ENCODE measurements around the gene SLC6A4. TPM values are rescaled to one million over a fixed set of nuclear protein-coding genes. Genes with fewer than 3 reads are reported as not detected.

The SLC6A4 gene
- total RNA-seq, 2 donors from 2014 or later, result 0.33 to 2.1 TPM

DNA sequence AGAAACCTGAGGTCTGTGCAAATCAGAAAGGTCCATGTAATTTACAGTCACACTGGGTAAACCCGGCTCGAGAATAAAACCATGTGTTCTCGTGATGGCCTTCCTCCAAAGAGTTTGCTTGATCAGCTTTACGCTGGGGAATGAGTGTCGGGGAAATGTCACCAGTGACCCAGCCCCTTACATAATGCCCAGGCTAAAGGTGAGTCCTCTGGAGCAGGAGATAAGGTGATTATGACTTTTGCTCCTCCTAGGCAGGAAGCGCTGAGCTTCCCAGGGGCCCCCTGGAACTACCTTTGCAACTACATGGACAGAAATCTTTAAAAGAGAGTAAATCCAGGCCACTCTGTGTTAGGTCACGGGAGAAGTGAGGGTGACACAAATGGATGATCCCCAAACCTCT is 15.7 kb downstream of the SLC6A4 start:
- H3K4me1 ChIP-seq, result no peaks in the 10 kb centered on the region
- H3K9me3 ChIP-seq, result no peaks in the 10 kb centered on the region
- no peak for ATAC-seq
- WGBS, 2 donors, result 54 to 56% methylated on average over 7 of the region's 7 CpGs
- no peak for DNase-seq
- H3K27me3 ChIP-seq, result no peaks in the 10 kb centered on the region
- no peak overlapping the region for H3K27ac ChIP-seq
- no peak overlapping the region for H3K4me3 ChIP-seq
- no peaks in the 10 kb centered on the region for H3K36me3 ChIP-seq (replicated peaks in 1 of 2; ENCODE audit: insufficient read depth in 1 of 2, low read depth in 2 of 2)
- TF ChIP-seq, protein P1, sequence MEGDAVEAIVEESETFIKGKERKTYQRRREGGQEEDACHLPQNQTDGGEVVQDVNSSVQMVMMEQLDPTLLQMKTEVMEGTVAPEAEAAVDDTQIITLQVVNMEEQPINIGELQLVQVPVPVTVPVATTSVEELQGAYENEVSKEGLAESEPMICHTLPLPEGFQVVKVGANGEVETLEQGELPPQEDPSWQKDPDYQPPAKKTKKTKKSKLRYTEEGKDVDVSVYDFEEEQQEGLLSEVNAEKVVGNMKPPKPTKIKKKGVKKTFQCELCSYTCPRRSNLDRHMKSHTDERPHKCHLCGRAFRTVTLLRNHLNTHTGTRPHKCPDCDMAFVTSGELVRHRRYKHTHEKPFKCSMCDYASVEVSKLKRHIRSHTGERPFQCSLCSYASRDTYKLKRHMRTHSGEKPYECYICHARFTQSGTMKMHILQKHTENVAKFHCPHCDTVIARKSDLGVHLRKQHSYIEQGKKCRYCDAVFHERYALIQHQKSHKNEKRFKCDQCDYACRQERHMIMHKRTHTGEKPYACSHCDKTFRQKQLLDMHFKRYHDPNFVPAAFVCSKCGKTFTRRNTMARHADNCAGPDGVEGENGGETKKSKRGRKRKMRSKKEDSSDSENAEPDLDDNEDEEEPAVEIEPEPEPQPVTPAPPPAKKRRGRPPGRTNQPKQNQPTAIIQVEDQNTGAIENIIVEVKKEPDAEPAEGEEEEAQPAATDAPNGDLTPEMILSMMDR (IDR thresholded peaks at IDR 0.05), result no peak
- TF ChIP-seq POLR2A (IDR thresholded peaks at IDR 0.05), result no peak
- intact Hi-C loops (cut with DNase I), result no loop called here

- no peak overlapping the region for H3K4me3 ChIP-seq
- no peak overlapping the region for H3K27ac ChIP-seq
- ATAC-seq (no peak), DNase-seq (no peak)
- no peaks in the 10 kb centered on the region for H3K9me3 ChIP-seq
- H3K36me3 ChIP-seq (replicated peaks in 1 of 2; ENCODE audit: insufficient read depth in 1 of 2, low read depth in 2 of 2), result no peaks in the 10 kb centered on the region
- H3K27me3 ChIP-seq, result no peaks in the 10 kb centered on the region
- 82% methylated on average over 4 of the region's 4 CpGs for WGBS, 2 donors
- H3K4me1 ChIP-seq, result no peaks in the 10 kb centered on the region
- TF ChIP-seq POLR2A (IDR thresholded peaks at IDR 0.05), result no peak
- TF ChIP-seq, protein P1 (IDR thresholded peaks at IDR 0.05), result no peak
- intact Hi-C loops (cut with DNase I), result no loop called here
Observed at GRCh38 chr17:30219315-30219714, 16.2 kb downstream of the SLC6A4 start.

DNA sequence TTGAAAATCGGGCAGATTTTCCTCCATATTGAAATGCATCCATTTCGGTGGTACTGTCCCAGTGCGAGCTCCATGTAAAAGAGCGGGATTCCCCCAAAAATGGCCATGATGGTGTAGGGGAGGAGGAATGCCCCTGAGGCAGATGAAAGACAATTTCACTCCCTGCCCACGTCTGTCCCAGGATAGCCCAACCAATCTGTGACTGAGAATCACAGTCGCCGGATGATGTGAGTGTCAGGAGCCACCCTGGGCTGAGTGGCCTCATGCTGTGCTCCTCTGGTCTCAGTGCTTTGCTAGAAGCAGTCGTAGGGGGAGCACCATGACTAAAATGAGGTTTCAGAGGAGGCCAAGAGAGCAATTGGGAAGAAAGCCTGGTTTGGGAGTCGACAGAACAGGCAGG is 16.7 kb downstream of the SLC6A4 start:
- H3K27ac ChIP-seq, result no peak overlapping the region
- intact Hi-C loops (cut with DNase I), result no loop called here
- 75 to 81% methylated on average over 9 of the region's 9 CpGs for WGBS, 2 donors

GRCh38 chr17:30217746-30218245 is 17.7 kb downstream of the SLC6A4 start:
- H3K4me3 ChIP-seq, result no peak overlapping the region
- H3K4me1 ChIP-seq, result no peaks in the 10 kb centered on the region
- no peaks in the 10 kb centered on the region for H3K36me3 ChIP-seq (replicated peaks in 1 of 2; ENCODE audit: insufficient read depth in 1 of 2, low read depth in 2 of 2)
- intact Hi-C loops (cut with DNase I), result no loop called here
- no peaks in the 10 kb centered on the region for H3K9me3 ChIP-seq
- no peak for TF ChIP-seq POLR2A (IDR thresholded peaks at IDR 0.05)
- TF ChIP-seq, protein P1 (IDR thresholded peaks at IDR 0.05), result no peak
- DNase-seq, result no peak
- H3K27ac ChIP-seq, result no peak overlapping the region
- ATAC-seq, result no peak
- H3K27me3 ChIP-seq, result no peaks in the 10 kb centered on the region
- WGBS, 2 donors, result 89 to 93% methylated on average over 11 of the region's 11 CpGs

More for the DNA sequence above, 16.7 kb downstream of the SLC6A4 start:
- no peaks in the 10 kb centered on the region for H3K36me3 ChIP-seq (replicated peaks in 1 of 2; ENCODE audit: insufficient read depth in 1 of 2, low read depth in 2 of 2)
- TF ChIP-seq, protein P1 (IDR thresholded peaks at IDR 0.05), result no peak
- no peak for TF ChIP-seq POLR2A (IDR thresholded peaks at IDR 0.05)
- ATAC-seq (no peak), DNase-seq (no peak)
- H3K4me3 ChIP-seq, result no peak overlapping the region
- no peaks in the 10 kb centered on the region for H3K4me1 ChIP-seq
- H3K27me3 ChIP-seq, result no peaks in the 10 kb centered on the region
- no peaks in the 10 kb centered on the region for H3K9me3 ChIP-seq

GRCh38 chr17:30217054-30217453 is 18.4 kb downstream of the SLC6A4 start:
- Histone ChIP-seq H3K36me3 (replicated peaks in 1 of 2; ENCODE audit: insufficient read depth in 1 of 2, low read depth in 2 of 2) (no peaks in the 10 kb centered on the region), H3K4me1 (no peaks in the 10 kb centered on the region), H3K27me3 (no peaks in the 10 kb centered on the region), H3K4me3 (no peak overlapping the region), H3K9me3 (no peaks in the 10 kb centered on the region), H3K27ac (no peak overlapping the region)
- DNase-seq (no peak), ATAC-seq (no peak)
- intact Hi-C loops (cut with DNase I), result no loop called here
- TF ChIP-seq POLR2A (IDR thresholded peaks at IDR 0.05), result no peak
- TF ChIP-seq, protein P1 (IDR thresholded peaks at IDR 0.05), result no peak
- 86 to 97% methylated on average over 5 to 6 of the region's 6 CpGs for WGBS, 2 donors
